Sciatic nerve (tissue), 2 donors: ENCODE measurements around the gene HNRNPA3. TPM values are rescaled to one million over a fixed set of nuclear protein-coding genes. Genes with fewer than 3 reads are reported as not detected.
A peak's percentile ranks its signal among the peaks of the same experiment; 100 is the strongest.
"Not testable (repeated sequence)": the region's sequence is repeated elsewhere in the genome, so short reads cannot be mapped to it uniquely, and the experiment has no call there.

Source experiments
- ATAC-seq: fragments of 200-7000 bp; cut with Tn5 transposase; one replicate; pipeline ENCODE4 v1.9.1; 2020; ENCODE audit warnings: mild to moderate bottlenecking, moderate library complexity
- DNase-seq: peaks from one replicate; pipeline ENCODE4 v3.0.0-alpha.2; 2020; ENCODE audit warnings: low spot score
- intact Hi-C: fragments of 100-400 bp; cut with DNase I; formaldehyde crosslinking; loops from one replicate; pipeline ENCODE4 v1.14.2; 2022
- total RNA-seq: library from RNA; stranded (reverse); fragmentation: NEBNext Ultra II Directional; extraction: Animal tissue kit (Norgen Biotek cat#: 25700); gene quantifications from one replicate; pipeline ENCODE4 v1.2.1, GENCODE V29; 2021
- donor health status: DM: no; HTN: no; CAD: no.
- donor health status: DM: no; HTN: no; CAD: no.

HNRNPA3 gene
- total RNA-seq: 161 TPM

GRCh38 chr2:177212106-177212890, at the start of gene HNRNPA3:
Gene HNRNPA3 (plus strand): TSS chr2:177212794. CDS start chr2:177212800, 6 bp downstream.
- intact Hi-C loops: no loop called here
- DNase-seq (peak; percentile 100), ATAC-seq (peak; percentile 98)

- DNase-seq (no peak), ATAC-seq (no peak)
- intact Hi-C loops: loop anchor here (5.0 to 10.0 kb wide), 2 partner anchors 101 to 168 kb away; partner anchors contain the start of gene NFE2L2
Observed at GRCh38 chr2:177164131-177164530, 48.5 kb upstream of the HNRNPA3 start.

- ATAC-seq (peak; percentile 94), DNase-seq (peak; percentile 94)
- intact Hi-C loops: loop anchor here (5.0 to 10.0 kb wide), 2 partner anchors 100 to 168 kb away; partner anchors contain the start of gene NFE2L2
Observed at GRCh38 chr2:177164584-177165052, 48.0 kb upstream of the HNRNPA3 start.

DNA sequence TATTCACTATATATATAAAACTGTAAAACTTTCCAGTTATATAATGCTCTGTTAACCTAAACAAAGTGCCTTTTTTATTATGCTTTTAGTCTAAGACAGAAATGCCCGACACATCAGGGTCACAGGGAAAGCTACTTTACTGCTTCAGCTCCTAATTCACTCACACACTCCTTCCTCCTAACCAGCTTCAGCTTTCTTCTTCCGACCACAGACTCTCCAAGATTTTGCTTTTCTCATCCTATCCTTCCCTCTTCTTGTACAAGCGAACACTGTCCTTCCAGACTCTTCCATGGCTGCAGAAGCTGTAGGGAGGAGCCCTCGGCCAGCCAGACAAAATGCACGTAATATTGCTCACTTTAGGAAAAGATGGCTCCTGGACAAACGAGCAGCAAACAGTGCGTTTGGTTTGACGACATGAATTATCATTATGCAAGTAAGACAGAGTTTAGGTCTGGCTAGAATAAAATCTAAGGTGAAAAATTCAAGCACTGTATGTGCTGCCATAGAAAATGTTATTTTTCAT, 47.5 kb upstream of the HNRNPA3 start:
- DNase-seq (no peak), ATAC-seq (peak; percentile 86)
- intact Hi-C loops: loop anchor here (10.0 kb wide), 1 partner anchor 100 kb away; the partner anchor contains the start of gene NFE2L2

GRCh38 chr2:177165721-177166711, 46.6 kb upstream of the HNRNPA3 start:
- DNase-seq (no peak), ATAC-seq (peak; percentile 80)
- intact Hi-C loops: loop anchor here (10.0 kb wide), 1 partner anchor 99 kb away; the partner anchor contains the start of gene NFE2L2

DNA sequence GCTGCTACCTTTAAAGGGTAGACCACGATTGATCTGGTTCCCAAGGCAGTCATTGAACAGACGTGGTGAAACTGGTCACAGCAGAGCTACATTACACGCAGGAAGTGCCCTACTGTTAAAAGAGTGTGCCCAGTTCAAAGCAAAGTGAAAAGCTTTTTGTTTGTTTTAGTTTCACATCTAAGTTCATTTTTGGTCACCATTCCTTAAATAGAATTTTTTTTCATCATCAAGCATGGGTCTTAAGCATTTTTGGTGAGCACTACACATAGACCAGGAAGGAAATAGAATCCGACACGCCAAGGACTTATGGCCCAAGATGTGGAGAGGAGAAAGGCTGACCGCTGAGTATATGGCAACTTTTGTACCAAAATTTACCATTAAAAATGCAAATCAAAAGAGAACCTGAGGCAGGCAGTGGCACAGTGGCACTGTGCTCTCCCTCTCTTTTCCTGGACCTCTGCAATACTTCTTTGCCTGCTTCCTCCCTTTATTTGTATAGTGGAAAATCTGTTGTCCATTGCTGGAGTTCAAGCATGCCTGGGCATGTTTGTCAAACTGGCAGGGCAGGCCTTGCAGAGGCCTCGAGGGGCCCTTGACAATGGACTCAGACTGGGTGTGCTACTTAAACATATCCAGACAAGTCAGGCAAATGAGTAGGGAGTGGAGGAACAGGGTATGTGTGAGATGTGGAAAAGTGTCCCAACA, 42.6 kb upstream of the HNRNPA3 start:
- DNase-seq: no peak
- no peak for ATAC-seq
- intact Hi-C loops: loop anchor here (1.0 to 10.0 kb wide), 2 partner anchors 27 to 95 kb away; partner anchors contain the start of gene NFE2L2

- no peak for ATAC-seq
- intact Hi-C loops: no loop called here
- DNase-seq: no peak
Observed at GRCh38 chr2:177171418-177171865, 41.2 kb upstream of the HNRNPA3 start.

DNA sequence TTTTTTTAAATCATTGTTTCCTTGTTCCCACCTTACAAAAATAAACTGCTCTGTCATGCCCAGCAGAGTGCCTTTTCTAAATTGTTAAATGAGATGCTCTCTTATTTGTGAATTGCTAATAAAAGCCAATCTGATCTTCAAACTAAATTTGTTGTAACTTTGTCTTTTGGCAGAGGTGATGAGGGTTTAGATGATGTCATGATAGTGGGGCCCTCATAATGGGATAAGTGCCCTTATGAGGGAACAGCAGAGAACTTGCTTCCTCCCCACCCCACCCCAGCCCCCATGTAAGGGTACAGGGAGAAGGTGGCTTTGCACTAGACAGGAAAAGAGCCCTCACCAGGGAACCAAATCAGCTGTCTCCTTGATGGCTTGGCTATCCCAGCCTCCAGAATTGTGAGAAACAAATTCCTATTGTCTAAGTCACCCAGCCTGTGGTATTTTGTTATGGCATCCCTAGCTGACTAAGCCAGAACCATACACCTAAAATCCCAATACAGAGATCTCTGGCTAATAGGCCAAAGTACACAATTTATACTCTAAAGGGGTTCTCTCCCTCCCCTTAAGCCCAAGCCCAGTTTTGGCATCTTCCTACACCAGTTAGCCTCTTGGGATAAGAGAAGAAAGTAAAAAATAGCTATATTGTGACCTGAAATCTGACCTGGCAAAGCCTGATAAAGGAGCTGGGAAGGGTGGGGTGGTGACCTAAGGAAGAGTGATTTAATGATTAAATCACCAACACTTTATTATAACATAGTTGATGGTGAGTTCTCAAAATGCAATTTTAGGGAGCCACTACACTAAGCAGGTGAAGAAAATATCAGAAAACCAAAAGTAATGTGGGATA, 40.3 kb upstream of the HNRNPA3 start:
- intact Hi-C loops: no loop called here
- DNase-seq: no peak
- ATAC-seq: no peak

DNA sequence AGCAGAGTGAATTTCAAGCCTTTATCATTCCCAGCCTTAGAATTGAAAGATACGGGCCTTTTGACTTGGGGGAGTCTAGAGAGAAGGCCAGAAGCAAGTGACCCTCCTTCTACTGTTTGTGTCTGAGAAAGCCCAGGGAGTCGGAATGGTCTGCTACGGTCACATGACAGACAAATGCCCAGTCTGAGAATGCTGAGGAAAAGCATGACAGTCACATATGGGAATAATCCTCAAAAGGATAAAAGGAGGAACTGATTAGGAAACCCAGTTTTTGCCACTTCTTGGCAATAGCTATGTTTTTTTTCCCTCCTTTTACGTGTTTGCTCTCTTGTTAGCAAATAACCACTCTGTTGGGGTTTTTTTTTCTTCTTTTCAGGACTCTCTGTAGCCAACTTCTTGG, 38.1 kb upstream of the HNRNPA3 start:
- intact Hi-C loops: no loop called here
- no peak for DNase-seq
- peak; percentile 58 for ATAC-seq

GRCh38 chr2:177175917-177176668, 36.5 kb upstream of the HNRNPA3 start:
- intact Hi-C loops: no loop called here
- DNase-seq (no peak), ATAC-seq (no peak)

DNA sequence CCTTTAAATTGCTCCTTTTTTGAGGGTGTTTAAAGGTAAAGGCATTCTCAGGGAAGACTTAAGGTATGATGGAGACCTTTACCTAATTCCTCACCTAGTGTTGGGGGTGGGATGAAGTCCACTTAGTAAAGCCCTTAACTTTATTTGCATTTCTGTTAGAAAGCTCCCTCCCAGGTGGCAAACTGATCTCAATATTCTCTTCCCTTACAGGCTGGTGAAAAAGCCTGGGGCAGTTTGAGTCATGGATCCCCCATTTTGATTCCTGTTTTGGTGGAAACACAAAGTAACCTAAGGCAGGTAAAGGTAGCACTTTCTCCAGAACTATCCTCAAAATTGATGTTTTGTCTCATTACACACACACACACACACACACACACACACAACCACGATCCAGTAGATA, 33.8 kb upstream of the HNRNPA3 start:
- intact Hi-C loops: no loop called here
- DNase-seq (no peak), ATAC-seq (no peak)

GRCh38 chr2:177179227-177179626, 33.4 kb upstream of the HNRNPA3 start:
- intact Hi-C loops: no loop called here
- DNase-seq: no peak
- no peak for ATAC-seq

DNA sequence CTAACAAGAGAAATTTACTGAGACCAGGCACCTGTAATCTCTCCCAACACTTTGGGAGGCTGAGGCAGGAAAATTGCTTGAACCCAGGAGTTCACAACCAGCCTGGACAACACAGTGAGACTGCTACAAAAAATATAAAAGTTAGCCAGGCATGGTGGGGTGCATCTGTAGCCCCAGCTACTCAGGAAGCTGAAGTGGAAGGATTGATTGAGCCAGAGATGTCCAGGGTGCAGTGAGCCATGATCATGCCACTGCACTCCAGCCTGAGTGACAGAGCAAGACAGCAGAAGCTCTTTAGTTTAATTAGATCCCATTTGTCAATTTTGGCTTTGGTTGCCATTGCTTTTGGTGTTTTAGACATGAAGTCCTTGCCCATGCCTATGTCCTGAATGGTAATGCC, 32.9 kb upstream of the HNRNPA3 start:
- ATAC-seq, intact Hi-C loops, DNase-seq: not testable (repeated sequence)

- intact Hi-C loops: no loop called here
- no peak for ATAC-seq
Observed at GRCh38 chr2:177180269-177181000, 32.2 kb upstream of the HNRNPA3 start.

DNA sequence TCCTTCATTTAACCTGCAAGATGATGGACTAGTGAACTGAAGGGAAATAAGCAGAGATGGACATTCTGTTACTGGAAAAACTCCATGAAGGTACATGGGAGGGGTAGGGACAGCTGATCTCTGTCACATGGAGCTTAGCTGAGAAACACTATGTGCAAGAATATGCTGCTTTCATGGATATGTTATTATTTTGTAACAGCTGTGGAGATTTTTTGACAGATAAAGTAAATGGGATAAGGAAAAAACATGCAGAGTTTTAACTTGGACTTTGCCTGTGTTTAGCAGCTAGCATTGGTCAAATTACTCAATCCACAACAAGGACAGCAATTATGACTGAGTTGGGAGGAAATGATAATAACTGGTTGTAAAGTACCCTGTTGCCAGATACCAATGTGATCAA, 28.7 kb upstream of the HNRNPA3 start:
- DNase-seq: no peak
- intact Hi-C loops: no loop called here
- no peak for ATAC-seq

More at GRCh38 chr2:177180269-177181000, 32.2 kb upstream of the HNRNPA3 start:
- no peak for DNase-seq

- intact Hi-C loops: no loop called here
- ATAC-seq (no peak), DNase-seq (no peak)
Observed at GRCh38 chr2:177184606-177185005, 28.0 kb upstream of the HNRNPA3 start.
